GM20431 (cell line): ENCODE data around the gene SPOCK1.

Experiments
- in situ Hi-C: fragments of 300-500 bp; cut with MseI, MboI; formaldehyde crosslinking; loops from one replicate; pipeline ENCODE4 v1.15.0; 2020; ENCODE audit warnings: low sequenced_read_pairs; ENCODE audit not compliant: unreplicated experiment

The SPOCK1 gene

GRCh38 chr5:137497396-137498290, 1.5 kb downstream of the SPOCK1 start:
- in situ Hi-C loops = no loop called here

- in situ Hi-C loops = no loop called here
These were observed 2.2 kb downstream of the SPOCK1 start for GRCh38 chr5:137496919-137497318.

- in situ Hi-C loops = no loop called here
These were observed 6.8 kb downstream of the SPOCK1 start for GRCh38 chr5:137492331-137492730.

GRCh38 chr5:137491121-137491520, 8.0 kb downstream of the SPOCK1 start:
- in situ Hi-C loops = no loop called here

- in situ Hi-C loops = no loop called here
These were observed 8.5 kb downstream of the SPOCK1 start for GRCh38 chr5:137490591-137490990.

GRCh38 chr5:137488974-137489373, 10.2 kb downstream of the SPOCK1 start:
- in situ Hi-C loops = no loop called here

- in situ Hi-C loops = no loop called here
These were observed 10.6 kb downstream of the SPOCK1 start for GRCh38 chr5:137488516-137488915.

- in situ Hi-C loops = no loop called here
These were observed 11.5 kb downstream of the SPOCK1 start for GRCh38 chr5:137487600-137487999.

GRCh38 chr5:137486707-137487106, 12.4 kb downstream of the SPOCK1 start:
- in situ Hi-C loops = no loop called here

GRCh38 chr5:137481596-137481995, 17.5 kb downstream of the SPOCK1 start:
- in situ Hi-C loops = no loop called here

GRCh38 chr5:137478043-137478442, 21.1 kb downstream of the SPOCK1 start:
- in situ Hi-C loops = no loop called here

- in situ Hi-C loops = no loop called here
These were observed 28.3 kb downstream of the SPOCK1 start for GRCh38 chr5:137470921-137471220.

GRCh38 chr5:137470111-137470920, 28.8 kb downstream of the SPOCK1 start:
- in situ Hi-C loops = no loop called here

- in situ Hi-C loops = no loop called here
These were observed 32.2 kb downstream of the SPOCK1 start for GRCh38 chr5:137466889-137467288.

GRCh38 chr5:137465930-137466329, 33.2 kb downstream of the SPOCK1 start:
- in situ Hi-C loops = no loop called here

- in situ Hi-C loops = no loop called here
These were observed 36.2 kb downstream of the SPOCK1 start for GRCh38 chr5:137462816-137463520.

GRCh38 chr5:137462265-137462590, 36.9 kb downstream of the SPOCK1 start:
- in situ Hi-C loops = no loop called here

- in situ Hi-C loops = no loop called here
These were observed 37.5 kb downstream of the SPOCK1 start for GRCh38 chr5:137461391-137462264.

- in situ Hi-C loops = no loop called here
These were observed 44.5 kb downstream of the SPOCK1 start for GRCh38 chr5:137454671-137455070.

GRCh38 chr5:137453483-137454080, 45.5 kb downstream of the SPOCK1 start:
- in situ Hi-C loops = no loop called here
